HG02938 (cell line): ENCODE data around the gene CACNB4.

Source experiments
- ATAC-seq: cut with Tn5 transposase; IDR thresholded peaks from one replicate; pipeline ENCODE4 v1.9.1; 2021; ENCODE audit warnings: mild to moderate bottlenecking, moderate library complexity; ENCODE audit not compliant: unreplicated experiment

Gene CACNB4

DNA sequence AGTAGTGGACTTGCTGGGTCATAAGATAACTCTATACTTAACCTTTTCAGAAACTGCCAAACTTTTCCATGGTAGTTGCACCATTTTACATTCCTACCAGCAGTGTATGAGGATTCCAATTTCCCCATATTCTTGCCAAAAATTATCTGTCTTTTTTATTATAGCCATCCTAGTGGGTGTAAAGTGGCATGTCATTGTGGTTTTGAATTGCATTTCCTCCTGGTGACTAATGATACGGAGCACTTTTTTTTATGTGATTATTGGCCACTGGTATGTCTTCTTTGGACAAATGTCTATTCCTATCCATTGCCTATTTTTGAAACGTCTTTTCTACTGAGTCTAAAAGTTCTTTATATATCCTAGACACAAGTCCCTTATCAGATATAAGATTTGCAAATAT is 44.3 kb downstream of the CACNB4 start:
- ATAC-seq, result no peak

DNA sequence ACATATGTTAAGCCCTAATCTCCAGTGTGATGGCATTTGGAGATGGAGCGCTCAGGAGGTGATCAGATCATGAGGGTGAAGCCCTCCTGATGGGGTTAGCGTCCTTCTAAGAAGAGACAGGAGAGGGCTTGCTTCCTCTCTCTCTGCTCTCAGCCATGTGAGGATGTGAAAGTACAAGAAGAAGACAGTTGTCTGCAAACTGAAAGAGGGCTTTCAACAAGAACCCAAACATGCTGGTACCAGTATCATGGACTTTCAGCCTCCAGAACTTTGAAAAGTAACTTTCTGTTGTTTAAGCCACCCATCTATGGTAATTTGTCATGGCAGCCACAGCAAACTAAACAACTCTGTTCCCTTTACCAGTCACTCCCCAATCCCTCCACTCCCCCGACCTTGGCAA is 47.4 kb downstream of the CACNB4 start:
- ATAC-seq, result no peak

DNA sequence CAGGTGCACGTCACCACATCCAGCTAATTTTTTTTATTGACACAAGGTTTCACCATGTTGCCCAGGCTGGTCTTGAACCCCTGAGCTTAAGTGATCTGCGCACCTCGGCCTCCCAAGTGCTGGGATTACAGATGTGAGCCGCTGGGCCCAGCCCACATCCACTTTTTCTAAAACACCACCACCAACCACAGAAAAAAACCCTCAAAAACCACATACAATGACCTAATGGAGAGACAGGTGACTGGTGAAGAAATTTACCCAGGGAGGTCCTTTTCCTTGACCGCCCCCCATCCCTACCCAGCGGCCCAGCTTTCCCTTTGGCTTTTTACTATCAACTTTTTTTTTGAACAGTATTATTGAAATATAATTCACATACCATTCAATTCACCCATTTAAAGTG is 47.9 kb downstream of the CACNB4 start:
- ATAC-seq, result no peak

DNA sequence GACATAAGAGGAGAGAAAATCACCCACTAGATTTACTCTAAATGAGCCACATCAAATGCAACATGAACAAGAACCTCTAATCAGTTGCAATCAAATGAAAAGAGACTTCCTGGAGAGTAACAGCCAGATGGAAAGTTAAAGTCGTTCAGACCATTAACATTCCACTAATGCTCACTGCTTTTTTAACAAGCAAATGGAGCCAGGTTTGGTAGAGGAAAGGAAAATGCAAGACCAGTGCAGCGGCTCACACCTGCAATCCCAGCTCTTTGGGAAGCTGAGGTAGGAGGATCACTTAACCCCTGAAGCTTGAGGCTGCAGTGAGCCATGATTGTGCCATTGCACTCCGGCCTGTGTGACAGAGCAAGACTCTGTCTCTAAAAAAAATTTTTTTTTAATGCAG is 48.5 kb downstream of the CACNB4 start:
- ATAC-seq, result no peak

DNA sequence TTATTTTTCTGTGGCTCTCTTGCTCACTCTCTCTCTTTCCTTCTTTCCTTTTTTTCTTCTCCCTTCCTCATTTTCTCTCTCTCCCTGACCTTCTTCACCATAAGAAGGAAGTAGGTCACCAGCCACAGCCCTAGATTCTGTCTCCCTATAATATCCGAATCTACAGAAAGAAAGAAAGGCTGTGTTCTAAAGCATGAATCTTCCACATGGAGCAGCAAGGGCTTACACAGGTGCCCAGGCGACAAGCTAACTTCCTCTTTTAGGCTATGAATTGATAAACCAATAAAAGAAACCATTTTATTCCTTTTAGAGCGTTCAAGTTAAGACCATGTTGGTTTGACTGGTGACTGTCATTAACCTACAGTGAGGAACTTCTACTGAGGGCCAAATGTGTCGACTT is 49.3 kb downstream of the CACNB4 start:
- ATAC-seq, result no peak

DNA sequence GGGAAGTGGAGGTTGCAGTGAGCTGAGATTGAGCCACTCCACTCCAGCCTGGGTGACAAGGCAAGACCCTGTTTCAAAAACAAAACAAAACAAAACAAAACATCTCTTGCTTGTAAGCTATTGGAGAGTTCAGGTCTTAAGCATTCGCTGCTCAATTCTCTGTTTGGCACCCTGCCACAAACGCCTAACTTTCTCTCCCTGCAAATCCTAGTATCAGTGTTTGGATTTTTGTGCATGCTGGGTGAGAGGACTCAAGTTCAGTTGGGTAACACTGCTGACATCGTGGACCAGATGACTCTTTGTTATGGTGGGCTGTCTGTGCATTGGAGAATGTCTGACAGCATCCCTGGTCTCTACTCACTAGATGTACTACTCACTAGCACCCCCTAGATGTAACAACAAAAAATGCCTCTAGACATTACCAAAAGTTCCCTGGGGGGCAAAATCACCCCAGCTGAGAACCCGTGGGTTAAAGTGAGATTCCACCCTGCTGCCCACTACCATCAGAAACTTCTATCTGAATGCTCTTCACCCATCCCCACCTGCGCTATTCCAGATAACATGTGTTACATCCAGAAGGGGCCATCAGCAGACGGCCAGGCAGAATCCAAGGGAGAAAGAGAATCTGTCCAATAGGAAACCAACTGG is 50.9 kb downstream of the CACNB4 start:
- ATAC-seq, result no peak

DNA sequence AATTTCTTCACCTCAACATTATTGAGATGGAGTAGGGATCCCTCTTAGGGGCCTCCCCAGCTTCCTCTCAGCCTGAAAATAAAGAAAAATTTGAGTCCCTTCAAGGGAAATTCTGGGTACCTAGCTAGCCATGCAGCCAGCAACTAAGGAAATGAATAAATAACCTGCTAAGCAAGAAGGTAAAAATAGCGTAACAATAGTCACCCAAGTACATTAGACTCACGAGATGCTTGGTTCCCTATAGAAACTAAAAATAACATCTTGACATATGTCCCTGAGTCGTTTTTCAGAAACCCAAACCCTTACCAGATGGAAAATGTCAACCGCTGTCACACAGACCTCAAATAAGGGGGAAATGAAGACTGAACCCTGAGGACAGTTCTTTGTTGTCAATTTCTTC is 51.9 kb downstream of the CACNB4 start:
- ATAC-seq, result peak; percentile 50

DNA sequence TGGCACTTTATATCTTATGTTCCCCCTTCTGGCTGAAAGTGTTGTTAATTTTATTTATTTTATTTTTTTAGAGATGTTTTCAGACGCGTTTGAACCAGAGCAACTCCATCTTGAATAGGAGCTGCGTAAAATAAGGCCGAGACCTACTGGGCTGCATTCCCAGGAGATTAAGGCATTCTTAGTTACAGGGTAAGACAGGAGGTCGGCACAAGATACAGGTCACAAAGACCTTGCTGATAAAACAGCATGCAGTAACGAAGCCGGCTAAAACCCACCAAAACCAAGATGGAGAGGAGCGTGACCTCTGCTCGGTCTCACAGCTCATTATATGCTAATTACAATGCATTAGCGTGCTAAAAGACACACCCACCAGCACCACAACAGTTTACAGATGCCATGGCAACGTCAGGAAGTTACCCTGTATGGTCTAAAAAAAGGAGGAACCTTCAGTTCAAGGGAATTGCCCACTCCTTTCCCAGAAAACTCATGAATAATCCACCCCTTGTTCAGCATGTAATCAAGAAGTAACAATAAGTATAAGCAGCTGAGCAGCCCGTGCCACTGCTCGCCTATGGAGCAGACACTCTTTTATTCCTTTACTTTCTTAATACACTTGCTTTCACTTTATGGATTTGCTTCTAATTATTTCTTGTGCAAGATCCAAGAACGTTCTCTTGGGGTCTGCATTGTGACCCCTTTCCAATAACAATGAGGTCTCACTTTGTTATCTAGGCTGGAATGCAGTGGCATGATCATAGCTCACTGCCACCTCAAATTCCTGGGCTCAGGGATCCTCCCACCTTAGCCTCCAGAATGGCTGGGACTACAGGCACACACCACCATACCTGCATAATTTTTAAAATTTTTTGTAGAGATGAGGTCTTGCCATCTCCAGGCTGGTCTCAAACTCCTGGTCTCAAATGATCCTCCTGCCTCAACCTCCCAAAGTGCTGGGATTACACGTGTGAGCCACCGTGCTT is 55.9 kb downstream of the CACNB4 start:
- no peak for ATAC-seq

DNA sequence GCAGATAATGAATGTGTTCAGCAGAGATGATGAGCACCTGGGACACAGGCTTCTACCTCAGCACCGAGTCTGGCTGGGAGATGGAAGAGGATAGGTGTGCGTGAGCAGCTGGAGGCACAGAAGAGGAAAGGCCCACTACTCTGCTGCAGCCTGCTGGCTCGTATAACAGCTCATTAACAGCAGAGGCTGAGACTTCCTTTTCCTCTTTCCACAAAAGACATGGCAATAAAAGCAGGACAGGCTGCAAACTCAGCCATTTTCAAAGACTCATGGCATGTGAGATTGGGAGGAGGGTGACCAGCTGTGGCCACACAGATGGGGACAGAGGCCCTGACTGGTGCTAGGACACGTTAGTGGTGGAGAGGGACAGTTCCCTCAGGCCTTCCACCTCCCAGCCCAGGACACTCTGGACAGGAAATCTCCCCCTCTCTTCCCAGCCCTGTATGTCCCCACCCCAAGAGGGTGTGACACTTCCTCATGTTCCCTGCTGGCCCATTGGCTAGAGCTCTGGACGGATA is 60.3 kb downstream of the CACNB4 start:
- no peak for ATAC-seq

DNA sequence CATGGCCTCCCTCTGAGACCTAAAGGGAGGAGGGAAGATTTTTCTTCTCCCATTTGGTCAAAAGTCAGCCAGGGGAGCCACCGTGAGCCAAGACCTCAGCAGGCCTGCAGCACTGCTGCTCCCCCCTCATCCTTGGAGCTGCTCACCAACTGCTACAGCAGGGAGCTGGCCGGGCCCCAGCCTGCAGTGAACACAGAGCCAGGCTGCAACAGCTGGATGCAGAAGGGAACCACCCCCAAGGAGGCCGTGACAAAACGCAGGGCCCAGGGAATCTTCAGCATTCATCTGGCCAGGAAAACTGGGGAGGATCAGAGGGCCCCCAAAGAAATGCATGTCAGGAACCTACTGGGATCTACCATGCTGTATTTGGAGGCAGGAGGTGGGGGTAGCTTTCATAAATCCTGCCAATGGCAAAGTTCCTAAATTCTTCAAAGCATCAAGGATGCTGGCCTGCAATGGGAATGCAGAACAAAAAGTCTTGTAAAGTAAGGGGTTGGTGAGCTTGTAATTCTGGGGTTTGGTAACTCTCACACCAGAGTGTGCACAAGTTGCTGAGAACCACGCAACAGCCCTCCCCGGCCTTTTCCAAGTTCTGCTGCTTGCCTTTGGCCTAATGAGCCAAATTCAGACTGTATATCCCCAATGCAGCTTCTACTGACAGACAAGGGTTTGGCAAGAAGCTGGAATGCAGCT is 61.0 kb downstream of the CACNB4 start:
- no peak for ATAC-seq

DNA sequence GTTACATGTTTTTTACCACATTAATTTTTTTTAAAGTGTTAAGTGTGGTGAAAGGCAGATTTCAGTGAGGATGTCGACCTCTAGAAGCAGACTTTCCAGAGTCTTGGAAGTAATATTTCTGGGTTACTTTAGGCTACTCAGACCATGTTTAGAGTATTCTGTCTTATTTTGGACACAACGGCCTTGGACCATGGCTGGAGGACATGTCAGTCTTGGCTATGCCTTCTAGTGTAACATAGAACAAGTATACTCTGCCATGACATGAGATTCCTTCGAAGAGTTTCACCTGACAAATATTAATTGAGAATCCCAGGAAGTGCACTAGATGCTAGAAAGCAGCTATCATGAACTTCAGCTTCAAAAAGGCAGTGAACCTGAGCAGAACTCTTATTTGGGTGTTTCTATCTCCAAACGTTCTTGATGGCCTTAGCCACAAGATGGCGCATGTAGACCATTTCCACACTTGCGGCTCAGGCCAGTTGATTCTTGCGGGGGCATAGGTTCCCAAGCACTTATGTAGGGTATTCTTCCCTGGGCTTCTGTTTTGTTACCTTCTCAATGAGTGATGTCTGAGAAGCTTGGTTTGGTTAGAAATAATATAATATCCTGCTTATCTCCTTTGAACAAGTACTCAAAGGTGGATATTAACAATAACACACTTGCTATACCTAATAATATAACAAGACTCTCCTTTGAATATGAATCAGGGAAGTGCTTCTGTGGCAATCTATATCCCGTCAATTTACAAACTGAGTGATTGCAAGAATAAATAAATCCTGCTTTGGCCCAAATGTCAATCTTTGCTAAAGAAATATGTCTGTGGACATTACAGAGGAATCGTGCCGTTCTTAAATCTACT is 62.0 kb downstream of the CACNB4 start:
- peak; percentile 79 for ATAC-seq

DNA sequence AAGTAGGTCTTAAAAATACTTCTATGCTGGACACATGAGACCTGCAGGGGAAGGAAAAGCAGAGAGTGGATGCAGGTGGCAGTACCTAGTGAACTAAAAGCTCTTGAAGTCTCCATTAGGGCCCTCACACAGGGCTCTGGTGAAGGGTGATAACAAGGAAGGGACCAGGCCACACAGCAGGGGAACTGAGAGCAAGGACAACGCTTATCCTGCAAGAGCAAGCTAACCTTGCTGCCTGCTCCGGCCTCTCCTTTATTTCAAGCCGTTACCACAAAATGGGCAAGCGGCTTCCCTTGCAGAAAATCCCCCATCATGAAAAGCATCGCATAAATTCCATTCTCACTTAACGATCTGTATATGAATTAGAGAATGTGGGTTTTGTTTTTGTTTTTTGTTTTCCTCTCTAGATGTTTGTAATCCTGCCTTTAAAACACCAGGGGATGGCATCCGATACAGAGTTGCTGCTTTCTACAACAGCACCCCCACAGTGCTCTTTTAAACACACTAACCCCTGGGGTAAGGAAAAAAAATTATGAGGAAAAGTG is 64.5 kb downstream of the CACNB4 start:
- ATAC-seq, result no peak

DNA sequence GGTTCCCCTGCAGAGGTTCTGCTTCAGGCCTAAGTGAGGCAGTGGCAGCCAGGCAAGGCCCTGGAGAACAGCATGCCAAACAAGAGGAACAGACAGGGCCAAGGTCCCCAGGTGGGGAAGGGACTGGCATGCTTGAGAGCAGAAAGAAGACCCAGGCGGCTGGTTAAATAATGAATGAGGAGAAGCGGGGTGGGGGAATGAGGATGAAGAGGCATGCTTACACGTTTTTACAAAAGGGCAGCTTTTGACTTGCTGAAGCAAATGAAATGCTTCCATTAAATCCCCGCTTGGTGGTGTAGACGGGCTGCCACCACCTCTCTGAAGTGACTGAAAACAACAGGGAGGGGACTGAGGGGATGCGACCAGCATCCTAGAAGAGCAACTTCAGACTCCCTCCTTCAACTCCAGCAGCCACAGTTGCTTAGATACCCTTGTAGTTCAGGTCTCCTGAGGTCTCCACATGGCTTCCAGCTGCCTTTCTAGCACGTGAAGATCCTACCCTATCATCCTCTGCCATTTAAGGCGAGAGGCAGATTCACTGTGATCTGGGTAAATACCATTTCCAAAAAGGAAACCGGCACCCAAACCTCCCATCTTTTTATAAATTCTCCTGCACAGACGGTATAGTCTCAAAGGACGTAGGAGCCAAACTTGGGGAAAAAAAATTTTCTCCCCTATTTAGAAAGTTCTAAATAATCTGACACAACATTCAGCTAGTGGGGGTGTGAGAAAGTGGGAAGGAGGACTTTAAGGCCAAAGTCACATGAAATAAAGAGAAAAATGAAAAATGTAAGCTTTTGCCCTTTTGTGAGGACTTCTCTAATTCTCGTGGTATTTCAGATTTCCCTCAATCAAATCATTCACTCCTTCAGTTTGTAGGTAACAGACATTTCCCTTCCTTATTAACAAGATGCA is 65.6 kb downstream of the CACNB4 start:
- ATAC-seq, result no peak

DNA sequence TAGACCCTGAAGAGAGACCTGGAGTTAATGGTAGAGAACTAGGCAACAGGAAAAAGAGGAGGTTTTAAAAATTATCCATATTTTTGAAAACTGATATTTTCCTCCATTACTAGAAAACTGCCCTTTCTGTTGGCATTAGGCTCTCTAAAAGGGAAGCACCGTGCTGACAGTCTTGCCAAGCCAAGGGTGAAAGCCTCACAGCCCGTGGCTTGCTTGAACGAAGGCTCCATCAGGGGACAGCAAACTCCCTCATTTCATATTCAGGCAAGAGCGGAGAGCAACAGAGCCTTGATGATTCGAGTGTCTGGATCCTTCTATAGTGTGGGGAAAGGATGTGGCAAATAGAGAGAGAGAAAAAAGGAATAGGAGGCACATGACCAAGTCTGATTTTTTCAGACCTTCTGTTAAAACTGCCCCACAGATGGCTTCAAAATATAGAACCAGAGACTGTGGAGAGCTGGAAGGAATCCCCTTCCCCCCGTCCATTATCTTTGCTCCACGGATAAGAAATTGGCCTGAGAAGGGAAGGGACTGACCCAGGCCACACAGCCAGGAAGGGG is 67.0 kb downstream of the CACNB4 start:
- no peak for ATAC-seq

DNA sequence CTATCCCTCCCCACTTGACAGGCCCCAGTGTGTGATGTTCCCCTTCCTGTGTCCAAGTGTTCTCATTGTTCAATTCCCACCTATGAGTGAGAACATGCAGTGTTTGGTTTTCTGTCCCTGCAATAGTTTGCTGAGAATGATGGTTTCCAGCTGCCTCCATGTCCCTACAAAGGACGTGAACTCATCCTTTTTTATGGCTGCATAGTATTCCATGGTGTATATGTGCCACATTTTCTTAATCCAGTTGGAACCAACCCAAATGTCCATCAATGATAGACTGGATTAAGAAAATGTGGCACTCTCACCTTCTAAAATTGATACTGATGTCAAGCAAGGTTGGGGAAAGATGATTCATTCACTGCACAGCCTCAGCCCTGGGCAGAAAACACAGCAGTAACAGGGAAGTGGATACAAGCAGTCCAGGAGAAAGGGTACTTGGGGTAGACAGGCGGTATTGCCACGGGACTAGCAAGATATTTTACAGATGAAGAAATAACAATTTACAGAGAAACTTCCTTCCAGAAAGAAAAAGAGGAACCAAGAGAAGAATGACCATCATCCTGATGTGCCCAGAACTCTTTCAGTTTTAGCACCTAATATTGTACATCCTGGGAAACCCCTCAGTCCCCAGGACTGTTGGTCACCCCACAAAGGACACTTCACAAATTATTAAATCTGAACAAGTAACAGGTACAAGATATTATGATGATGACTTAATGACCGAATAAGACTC is 68.1 kb downstream of the CACNB4 start:
- ATAC-seq, result peak; percentile 48

DNA sequence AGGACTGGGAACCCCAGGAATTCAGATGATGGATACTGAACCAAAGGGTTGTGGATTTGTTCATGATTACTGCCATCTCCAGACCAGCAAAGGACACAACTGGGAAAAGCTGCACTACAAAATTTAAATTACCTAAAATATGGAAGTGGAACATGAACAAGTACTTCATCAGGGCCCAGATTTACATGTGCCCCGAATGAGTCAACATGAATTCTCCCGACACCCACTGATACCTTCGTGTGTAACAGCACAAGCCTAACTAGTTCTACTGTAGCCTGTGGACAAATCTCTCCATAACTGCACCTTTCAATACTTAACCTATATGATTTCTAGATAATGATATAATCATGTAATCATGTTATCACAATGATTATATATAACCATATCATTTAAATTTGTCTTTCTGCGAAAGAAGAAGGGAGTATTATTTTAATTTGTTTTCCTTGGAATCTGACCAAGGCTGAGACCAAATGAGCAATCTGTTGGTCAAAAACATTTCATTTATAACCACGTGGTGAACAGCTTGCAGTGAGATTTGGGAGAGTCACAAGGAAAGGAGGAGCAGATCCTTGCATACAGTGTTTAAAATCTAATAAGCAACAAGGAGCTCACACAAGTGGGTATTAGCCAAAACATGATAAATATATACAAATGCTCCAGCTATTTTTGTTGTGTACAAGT is 70.5 kb downstream of the CACNB4 start:
- no peak for ATAC-seq

DNA sequence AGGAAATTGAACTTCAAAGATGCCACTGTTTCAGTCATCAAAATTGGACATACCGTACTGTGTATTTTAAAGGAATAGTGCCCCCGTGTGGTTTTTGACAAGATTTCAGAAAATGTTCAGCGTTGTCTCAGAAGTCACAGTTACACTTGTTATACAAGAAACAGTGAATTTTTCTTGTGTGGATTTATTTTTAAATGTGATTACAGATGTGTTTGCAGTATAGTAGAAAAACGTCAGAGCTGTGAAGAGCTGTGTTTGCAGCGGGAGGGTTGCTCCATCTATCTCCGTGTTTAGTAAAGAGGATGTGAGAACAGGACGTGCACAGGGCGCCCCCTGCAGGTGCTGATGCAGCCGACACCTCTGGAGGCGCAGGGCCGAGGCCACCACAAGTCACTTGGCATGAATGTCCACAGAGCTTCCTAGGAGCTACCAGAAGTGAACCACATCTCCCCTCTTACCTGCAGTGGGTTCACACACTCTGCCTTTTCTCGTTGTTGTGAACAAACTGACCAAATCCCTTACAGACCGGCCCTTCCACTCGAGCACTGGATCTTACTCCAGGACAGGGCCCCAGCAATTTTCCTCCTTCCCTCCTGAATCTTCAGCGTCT is 73.1 kb downstream of the CACNB4 start:
- ATAC-seq, result peak; percentile 92
